Measurements from ENCODE around the gene HES4.

DNA sequence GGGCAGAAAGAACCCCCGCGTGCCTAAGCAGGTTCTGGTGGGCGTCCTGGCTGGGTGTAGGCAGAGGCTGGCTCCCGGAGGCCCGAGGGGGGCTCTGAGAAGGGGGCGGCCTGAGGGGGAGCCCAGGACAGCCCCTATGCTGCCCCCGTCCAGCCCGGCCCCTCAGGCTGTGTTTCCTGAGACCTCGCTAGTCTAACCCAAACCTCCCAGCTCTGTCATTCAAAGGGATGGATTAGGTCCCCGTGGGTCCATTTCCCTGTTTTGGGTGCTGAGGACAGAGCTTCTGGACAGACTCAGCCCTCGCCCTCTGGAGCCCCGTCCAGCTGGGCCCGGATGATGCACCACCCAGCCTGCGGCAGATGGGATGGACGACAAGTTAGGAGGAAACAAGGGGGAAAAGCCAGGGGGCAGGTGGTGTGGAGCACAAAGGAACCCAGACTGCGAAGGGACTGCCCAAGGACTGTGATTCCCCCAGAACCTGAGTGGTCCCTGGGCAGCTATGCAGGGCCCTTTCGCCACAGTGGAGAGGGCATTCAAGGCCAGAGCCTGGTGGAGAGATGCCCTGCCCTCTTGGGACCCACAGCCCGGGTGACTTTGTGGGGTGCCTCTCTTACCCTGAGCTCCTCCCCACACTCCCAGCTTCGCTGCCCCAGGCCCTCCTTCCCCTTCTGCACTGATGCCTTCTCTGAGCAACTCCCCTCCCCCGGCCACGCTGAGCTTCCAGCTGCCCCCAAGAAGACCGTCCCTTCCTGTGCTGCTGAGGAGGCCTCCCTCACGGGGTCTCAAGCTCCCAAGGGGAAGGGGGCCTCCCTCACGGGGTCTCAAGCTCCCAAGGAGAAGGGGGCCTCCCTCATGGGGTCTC, 2.8 kb downstream of the HES4 start:
- TF ChIP-seq EP300 (IDR thresholded peaks at IDR 0.05) (no peak), POLR2A (IDR thresholded peaks at IDR 0.05) (no peak)

Measured in stomach (tissue), 4 donors.